SU-DHL-6 (cell line): ENCODE results near the gene AMN.

ENCODE experiments used
- H2AFZ ChIP-seq: fragments of 200-600 bp; sonication (generic); 2 replicates; pipeline ENCODE4 v1.6.1; 2014; ENCODE audit warnings: low read depth, mild to moderate bottlenecking, moderate library complexity, mixed read lengths, antibody characterized with exemption, low read length; ENCODE audit not compliant: severe bottlenecking
- H3F3A ChIP-seq: fragments of 200-600 bp; shearing (Covaris generic); 2 replicates; pipeline ENCODE4 v1.6.0; 2016; ENCODE audit warnings: antibody characterized with exemption, mild to moderate bottlenecking; ENCODE audit not compliant: insufficient read depth
- H3K27ac ChIP-seq: fragments of 200-600 bp; sonication (generic); 2 replicates; pipeline ENCODE4 v1.5.1; 2016; ENCODE audit warnings: low read depth, mild to moderate bottlenecking, low read length, moderate library complexity, mixed read lengths
- H3K27me3 ChIP-seq: fragments of 200-600 bp; sonication (generic), shearing (Covaris generic); 2 replicates; pipeline ENCODE4 v1.6.0; 2014; ENCODE audit warnings: mild to moderate bottlenecking, low read length
- H3K36me3 ChIP-seq: fragments of 200-600 bp; sonication (generic); 2 replicates; pipeline ENCODE4 v1.6.1; 2014; ENCODE audit warnings: mild to moderate bottlenecking, low read length, mixed read lengths
- H3K4me2 ChIP-seq: fragments of 300-600, 200-600 bp; shearing (Covaris generic), sonication (generic); 2 replicates; pipeline ENCODE4 v1.6.0; 2014; ENCODE audit warnings: low read length, low read depth, mild to moderate bottlenecking; ENCODE audit not compliant: poor library complexity, severe bottlenecking
- H3K4me3 ChIP-seq: fragments of 200-600 bp; sonication (generic); 2 replicates; pipeline ENCODE4 v1.5.1; 2014; ENCODE audit warnings: antibody characterized with exemption, low read length, mild to moderate bottlenecking, mixed read lengths; ENCODE audit not compliant: insufficient read depth, poor library complexity, severe bottlenecking
- H3K79me2 ChIP-seq: fragments of 200-600 bp; sonication (generic); 2 replicates; pipeline ENCODE4 v1.6.1; 2014; ENCODE audit warnings: mild to moderate bottlenecking, low read length, moderate library complexity; ENCODE audit not compliant: insufficient read depth
- H3K9ac ChIP-seq: fragments of 200-600 bp; sonication (generic); 2 replicates; pipeline ENCODE4 v1.7.0; 2014; ENCODE audit warnings: mild to moderate bottlenecking, low read length
- H3K9me2 ChIP-seq: fragments of 200-600 bp; sonication (generic); replicated peaks from 2 replicates; pipeline ENCODE4 v1.6.1; 2014; ENCODE audit warnings: low read length; ENCODE audit not compliant: insufficient read depth
- H3K9me3 ChIP-seq: fragments of 200-600 bp; sonication (generic); 2 replicates; pipeline ENCODE4 v1.6.1; 2014; ENCODE audit warnings: low read length, mixed read lengths; ENCODE audit not compliant: insufficient read depth
- H4K20me1 ChIP-seq: fragments of 200-600 bp; sonication (generic); 2 replicates; pipeline ENCODE4 v1.6.1; 2014; ENCODE audit warnings: low read depth, mild to moderate bottlenecking, antibody characterized with exemption, low read length, moderate library complexity, mixed read lengths
- CTCF ChIP-seq: fragments of 200-600 bp; sonication (generic); IDR thresholded peaks from one replicate; pipeline ENCODE4 v1.5.1; 2017; ENCODE audit warnings: antibody characterized with exemption, mild to moderate bottlenecking, low read length, moderate library complexity; ENCODE audit not compliant: insufficient read depth, poor library complexity, severe bottlenecking
- EZH2phosphoT487 ChIP-seq: fragments of 200-600 bp; sonication (generic), shearing (Covaris generic); conservative IDR thresholded peaks from 2 replicates; pipeline ENCODE4 v1.6.1; 2018; ENCODE audit warnings: mild to moderate bottlenecking, antibody characterized with exemption, low read length, moderate library complexity, mixed read lengths

Gene AMN

GRCh38 chr14:102977475-102977874 lies 55.0 kb downstream of the AMN start:
- Histone ChIP-seq H3K79me2 (no peaks in the 10 kb centered on the region), H2AFZ (no peak overlapping the region), H3K4me3 (no peak overlapping the region), H3K27me3 (no peaks in the 10 kb centered on the region), H3K27ac (no peak overlapping the region), H3K36me3 (no peaks in the 10 kb centered on the region), H3F3A (no peaks in the 10 kb centered on the region), H3K9me2 (no peaks in the 10 kb centered on the region), H4K20me1 (no peaks in the 10 kb centered on the region), H3K9ac (no peak overlapping the region), H3K4me2 (no peak overlapping the region), H3K9me3 (no peaks in the 10 kb centered on the region)
- TF ChIP-seq EZH2phosphoT487 (no peak), CTCF (no peak)

DNA sequence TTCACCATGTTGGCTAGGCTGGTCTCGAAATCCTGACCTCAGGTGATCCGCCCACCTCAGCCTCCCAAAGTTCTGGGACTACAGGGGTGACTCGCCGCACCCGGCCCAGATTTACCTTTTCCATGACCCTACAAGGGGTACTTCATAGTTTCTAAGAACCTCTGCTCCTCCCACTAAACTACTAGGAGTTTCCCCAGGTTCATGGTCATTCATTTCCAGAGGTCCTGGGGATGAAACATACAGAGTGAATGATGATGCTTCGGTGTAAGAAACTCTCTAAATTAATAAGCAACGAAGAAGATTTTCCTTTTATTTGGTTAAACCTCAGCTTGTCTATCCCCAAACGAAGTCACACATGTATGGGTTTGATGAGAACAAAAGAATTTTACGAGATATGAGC lies 56.9 kb downstream of the AMN start:
- H3K9ac ChIP-seq: no peak overlapping the region
- H4K20me1 ChIP-seq: no peaks in the 10 kb centered on the region
- H3K9me2 ChIP-seq: no peaks in the 10 kb centered on the region
- no peak overlapping the region for H3K27ac ChIP-seq
- H3K27me3 ChIP-seq: no peaks in the 10 kb centered on the region
- H3F3A ChIP-seq: no peaks in the 10 kb centered on the region
- no peaks in the 10 kb centered on the region for H3K36me3 ChIP-seq
- no peak for TF ChIP-seq EZH2phosphoT487
- TF ChIP-seq CTCF: no peak
- no peaks in the 10 kb centered on the region for H3K9me3 ChIP-seq
- H2AFZ ChIP-seq: no peak overlapping the region
- H3K4me3 ChIP-seq: no peak overlapping the region
- no peak overlapping the region for H3K4me2 ChIP-seq
- no peaks in the 10 kb centered on the region for H3K79me2 ChIP-seq

GRCh38 chr14:102980409-102980810 lies 57.9 kb downstream of the AMN start:
- no peaks in the 10 kb centered on the region for H3K79me2 ChIP-seq
- no peaks in the 10 kb centered on the region for H3K9me3 ChIP-seq
- TF ChIP-seq EZH2phosphoT487: no peak
- no peak for TF ChIP-seq CTCF
- no peak overlapping the region for H3K9ac ChIP-seq
- H3K36me3 ChIP-seq: no peaks in the 10 kb centered on the region
- no peak overlapping the region for H3K4me3 ChIP-seq
- H3K27me3 ChIP-seq: no peaks in the 10 kb centered on the region
- no peak overlapping the region for H3K27ac ChIP-seq
- no peaks in the 10 kb centered on the region for H4K20me1 ChIP-seq
- no peak overlapping the region for H2AFZ ChIP-seq
- H3K4me2 ChIP-seq: no peak overlapping the region
- no peaks in the 10 kb centered on the region for H3F3A ChIP-seq
- H3K9me2 ChIP-seq: no peaks in the 10 kb centered on the region
